ENCODE measurements around the gene PAX7.
"Not testable (repeated sequence)": the region's sequence is repeated elsewhere in the genome, so short reads cannot be mapped to it uniquely, and the experiment has no call there.

PAX7 gene

DNA sequence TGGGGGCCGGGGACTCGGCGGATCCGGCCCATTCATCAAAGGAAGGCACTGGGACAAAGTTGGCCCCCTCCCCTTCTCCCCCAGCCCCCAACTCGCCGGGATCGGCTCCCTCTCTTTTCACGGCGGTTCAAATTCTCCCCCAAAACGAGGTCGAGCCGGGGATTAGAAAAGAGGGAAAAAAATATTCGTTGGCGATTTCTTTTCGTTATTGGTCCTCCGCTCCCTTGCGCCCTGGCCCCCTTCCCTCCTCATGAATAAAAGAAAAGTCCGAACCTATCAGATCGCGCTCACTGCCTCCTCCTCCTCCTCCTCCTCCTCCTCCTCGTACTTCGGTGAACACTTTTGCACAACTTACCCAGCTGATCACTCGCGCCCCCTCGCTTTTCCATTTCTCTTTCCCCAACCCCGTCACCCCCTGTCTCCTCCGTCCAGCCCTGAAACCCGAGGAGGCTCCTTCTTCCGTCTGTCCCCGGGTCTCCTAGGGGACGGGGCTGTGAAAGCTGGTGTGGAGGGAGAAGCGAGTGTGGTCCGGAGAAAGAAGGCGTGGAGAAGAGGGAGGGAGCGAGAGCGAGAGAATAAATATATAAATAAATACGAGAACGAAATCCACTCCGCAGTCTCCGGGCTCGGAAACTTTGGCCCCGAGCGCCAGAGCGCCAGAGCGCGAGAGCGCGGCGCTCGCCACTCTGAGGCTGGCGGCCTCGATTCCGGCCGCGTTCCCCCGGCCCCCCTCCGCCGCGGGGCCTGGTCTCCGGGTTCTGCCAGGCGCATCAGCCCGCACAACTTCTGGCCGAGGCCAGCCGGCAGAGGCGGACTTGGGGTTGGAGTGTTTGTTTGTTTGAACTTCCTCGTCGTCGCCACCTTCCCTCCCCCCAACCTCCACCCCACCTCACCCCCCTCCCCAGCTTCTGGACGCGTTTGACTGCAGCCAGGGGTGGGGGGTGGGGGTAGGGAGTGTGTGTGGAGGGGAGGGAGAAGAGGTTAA is at the start of gene PAX7:
PAX7 (plus strand) TSS at position 336 of the 985 bp plus-strand sequence. CDS start 758 bp downstream, outside the sequence.
- DNase-seq: no peak

DNA sequence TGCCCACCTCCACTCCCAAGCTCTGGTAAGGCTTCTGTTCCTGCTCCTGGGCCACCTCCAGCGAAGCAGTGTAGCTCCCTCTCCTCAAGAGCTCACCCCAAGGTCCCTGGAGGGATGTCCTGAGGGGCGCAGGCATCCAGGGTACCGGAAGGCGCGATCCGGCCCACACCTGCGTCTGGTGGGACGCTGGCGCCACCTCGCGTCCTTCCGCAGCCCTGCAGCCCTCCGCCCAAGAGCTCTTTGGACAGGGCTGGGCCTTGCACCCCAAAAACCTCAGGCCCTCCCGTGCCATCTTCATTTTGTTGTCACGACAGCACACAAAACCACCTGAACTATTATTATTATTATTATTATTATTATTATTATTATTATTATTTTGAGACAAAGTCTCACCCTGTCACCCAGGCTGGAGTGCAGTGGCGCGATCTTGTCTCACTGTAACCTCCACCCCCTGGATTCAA is 49.2 kb upstream of the PAX7 start:
- DNase-seq: no peak

DNA sequence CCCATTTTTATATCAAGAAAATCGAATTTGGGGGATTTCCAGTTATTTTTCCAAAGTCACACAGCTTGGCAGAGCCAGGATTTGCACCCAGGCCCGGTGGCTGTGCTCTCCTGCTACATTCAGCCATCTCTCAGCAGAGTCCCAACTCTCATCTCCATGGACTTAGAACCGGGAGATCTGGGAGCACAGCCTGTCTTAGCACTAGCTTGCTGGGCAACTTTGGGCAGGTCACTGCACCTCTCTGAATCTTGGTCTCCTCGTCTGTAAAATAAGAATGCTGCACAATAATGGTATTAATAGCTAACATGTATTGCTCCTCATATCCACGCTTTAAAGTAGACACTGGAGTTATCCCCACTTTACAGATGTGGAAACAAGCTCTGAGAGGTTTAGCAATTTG is 47.8 kb upstream of the PAX7 start:
- DNase-seq: no peak

DNA sequence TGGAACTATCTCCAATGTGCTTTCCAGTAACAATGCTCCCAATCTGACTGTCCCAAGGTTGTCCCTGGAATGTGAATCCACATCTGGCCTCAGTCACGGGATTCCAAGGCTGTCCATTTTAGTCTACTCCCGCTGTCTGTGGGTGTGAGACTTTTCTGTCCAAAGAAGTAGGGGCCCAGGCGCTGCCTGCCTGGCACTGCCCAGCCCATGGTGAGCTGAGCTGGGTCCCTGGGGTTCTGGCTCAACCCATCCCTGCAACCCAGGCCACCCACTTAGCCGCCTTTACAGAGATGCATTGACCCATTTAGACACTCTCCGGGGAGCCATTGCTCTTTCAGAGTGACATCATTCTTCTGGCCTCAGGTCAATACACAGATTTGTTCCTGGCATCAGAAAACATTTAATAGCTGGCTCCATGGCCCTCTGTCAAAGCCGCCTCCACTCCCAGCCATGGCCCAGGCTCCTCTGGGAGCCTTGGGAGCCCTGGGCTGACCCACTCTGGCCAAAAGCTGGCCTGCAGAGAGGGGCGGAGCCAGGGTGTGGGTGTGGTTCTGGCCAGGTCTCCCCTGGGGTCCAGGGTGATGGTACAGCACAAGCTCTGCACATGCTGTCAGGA is 47.2 kb upstream of the PAX7 start:
- peak; percentile 71 for DNase-seq

DNA sequence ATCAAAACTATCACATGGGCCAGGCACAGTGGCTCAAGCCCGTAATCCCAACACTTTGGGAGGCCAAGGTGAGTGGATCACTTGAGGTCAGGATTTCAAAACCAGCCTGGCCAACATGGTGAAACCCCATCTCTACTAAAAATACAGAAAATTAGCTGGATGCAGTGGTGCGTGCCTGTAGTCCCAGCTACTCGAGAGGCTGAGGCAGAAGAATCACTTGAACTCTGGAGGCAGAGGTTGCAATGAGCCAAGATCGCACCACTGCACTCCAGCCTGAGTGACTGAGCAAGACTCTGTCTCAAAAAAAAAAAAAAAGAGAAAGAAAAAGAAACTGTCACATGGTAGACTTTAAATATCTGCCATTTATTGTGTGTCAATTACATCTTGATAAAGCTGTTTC is 44.6 kb upstream of the PAX7 start:
- DNase-seq: not testable (repeated sequence)

DNA sequence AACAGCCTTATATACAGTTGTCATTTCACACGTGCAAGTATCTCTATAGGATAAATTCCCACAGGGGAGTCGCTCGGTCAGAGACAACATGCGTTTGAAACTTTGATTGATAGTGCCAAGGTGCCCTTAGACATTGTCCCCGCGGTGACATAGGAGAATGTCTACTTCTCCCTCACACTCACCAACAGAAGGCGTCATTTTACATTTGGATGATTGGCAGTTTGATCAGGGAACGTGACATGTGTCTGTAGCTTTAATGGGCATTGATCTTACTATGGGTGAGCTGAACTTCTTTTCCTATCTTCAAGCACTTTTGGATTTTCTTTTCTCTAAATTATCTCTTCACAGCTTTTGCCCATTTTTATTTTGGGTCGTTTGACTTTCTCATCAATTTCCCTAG is 42.6 kb upstream of the PAX7 start:
- DNase-seq: no peak

DNA sequence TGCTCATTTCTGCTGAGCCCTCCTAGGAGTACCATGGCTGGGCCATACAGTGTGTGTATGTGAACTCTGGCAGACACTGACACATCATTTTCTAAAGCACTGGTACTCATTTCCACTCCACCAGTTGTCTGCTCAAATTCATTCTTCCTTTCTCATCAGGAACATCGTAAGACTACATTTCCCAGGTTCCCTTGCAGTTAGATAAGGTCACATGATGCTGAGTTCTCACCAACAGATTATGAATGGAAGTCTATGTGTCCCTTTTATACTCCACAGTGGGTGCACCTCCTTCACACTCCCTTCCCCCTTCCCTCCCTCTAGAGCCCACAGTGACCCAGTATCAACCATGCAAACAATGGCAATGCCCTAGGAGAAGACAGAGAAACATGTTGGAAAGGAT is 38.3 kb upstream of the PAX7 start:
- no peak for DNase-seq

DNA sequence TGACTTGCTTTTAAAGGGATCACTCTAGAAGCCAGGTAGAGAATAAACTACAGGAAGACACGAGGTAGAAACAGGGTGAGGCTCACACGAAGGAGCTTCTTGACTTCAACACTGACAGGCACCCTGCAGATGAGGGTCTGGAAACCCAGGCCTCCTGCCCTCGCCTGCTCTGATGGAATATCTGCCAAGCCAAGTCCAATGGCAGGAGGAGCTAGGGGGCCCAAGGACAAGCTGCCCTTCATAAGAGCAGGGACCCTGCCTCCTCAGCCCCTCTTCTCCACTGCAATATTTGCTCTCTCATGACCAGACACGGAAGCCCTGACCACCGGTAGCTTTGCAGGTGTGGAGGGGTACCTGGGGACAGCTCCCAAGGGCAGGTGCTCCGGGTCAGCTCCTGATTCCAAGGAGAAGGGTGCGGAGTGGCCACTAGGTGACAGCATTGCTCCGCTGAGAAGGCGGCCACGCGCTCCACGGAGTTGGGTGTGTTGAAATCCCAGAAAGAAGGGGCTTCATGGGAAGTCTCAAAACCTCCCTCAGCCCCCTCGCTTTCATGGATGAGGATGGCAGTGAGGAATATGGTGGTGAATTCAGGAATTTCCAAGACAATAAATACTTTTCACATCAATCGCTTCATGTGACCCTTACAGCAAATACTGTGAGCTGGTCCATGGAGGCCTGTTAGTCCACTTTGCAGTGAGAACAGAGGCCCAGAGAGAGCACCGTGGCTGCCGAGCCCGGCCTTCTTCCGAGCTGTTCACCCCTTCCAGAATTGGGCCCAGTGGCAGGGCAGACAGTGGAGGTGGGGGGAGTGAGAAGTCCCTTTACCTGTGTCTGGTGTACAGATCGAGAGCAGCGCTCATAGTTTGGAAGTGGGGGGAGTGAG is 33.2 kb upstream of the PAX7 start:
- DNase-seq: no peak

DNA sequence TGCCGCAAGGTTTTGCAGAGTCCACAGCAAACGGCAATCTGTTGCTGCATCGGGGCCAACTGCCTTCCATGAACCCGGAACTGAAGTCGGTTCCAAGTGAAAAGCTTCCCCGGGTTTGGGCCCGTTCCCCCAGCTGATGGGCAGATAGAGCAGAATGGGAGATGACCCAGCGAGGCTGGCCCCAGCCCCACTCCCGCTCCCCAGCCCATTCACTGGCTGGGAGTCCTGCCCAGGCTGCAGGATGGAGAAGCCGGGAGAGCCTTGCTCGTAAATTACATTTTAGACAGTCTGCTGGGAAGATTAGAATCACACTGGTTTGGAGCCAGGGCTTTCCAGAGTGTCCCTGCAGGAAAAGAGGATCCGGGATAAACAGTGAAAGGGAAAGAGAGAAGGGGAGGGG is 31.6 kb upstream of the PAX7 start:
- DNase-seq: no peak

DNA sequence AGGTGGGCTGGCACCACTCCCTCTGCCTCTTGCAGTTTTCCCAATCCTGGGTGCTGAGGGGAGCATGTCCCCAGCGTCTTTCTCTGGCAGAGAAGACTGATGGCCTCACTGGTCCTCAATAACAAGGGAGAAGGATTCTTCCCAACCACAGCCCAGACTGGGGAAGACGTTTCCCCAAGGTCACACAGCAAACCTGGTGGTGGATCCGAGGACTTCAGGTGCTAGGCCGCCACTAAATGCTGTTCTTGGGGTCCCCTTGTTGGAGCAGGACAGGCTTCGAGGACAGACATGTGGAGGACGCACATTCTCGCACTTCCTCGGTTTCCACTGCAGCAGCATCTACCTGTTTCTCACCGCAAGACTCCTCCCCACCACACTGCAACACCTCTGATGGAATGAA is 30.9 kb upstream of the PAX7 start:
- no peak for DNase-seq

DNA sequence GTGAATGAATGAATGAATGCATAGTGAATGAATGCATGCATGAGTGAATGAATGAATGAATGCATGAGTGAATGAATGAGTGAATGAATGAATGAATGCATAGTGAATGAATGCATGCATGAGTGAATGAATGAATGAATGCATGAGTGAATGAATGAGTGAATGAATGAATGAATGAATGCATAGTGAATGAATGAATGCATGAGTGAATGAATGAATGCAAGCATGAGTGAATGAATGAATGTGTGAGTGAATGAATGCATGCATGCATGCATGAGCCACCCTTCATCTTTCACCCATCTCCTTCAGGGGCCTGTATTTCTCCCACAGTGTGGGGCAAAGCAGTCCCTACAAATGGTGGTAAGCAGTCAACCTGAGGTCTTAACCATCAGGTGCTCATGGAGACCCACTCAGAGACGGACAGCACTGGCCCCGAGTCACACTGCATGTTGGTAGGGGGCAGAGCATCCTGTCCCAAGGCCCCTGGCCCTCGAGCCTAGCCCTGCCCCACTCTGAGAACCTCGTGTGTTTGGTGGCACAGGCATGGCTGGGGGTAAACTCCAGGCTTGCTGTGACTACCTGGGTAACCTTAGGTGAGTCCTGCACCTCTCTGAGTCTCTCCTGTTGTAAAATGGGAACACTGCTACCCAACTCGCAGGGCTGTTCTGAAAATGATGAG is 28.0 kb upstream of the PAX7 start:
- DNase-seq: no peak

DNA sequence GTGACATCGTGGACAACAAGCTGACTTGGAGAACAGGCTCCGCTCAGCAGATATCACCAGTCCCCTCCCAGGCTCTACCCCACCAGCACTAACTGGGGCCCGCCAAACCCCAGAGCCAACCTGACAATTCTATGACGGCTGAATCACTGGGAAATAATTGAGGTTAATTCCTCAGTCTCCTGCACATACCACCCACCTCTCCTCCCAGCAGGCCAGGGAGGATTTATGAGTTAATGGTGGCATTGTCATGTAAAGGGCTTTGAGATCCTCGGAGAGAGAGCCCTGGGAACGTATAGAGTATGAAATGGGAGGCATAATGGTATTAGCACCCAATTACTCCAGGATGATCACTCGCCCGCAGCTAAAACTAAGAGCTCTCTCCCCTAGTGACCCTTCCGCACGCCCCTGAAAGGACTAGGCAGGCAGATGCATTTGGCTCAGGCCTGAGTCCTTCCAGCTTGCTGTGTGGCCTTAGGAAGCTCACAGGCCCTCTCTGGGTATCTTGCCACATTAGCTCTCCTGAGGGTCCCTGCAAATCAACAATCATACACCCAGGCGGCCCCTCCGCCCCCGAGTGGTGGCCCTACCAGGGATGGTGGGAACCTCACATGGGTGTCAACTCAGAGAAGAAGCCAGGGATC is 27.3 kb upstream of the PAX7 start:
- no peak for DNase-seq

DNA sequence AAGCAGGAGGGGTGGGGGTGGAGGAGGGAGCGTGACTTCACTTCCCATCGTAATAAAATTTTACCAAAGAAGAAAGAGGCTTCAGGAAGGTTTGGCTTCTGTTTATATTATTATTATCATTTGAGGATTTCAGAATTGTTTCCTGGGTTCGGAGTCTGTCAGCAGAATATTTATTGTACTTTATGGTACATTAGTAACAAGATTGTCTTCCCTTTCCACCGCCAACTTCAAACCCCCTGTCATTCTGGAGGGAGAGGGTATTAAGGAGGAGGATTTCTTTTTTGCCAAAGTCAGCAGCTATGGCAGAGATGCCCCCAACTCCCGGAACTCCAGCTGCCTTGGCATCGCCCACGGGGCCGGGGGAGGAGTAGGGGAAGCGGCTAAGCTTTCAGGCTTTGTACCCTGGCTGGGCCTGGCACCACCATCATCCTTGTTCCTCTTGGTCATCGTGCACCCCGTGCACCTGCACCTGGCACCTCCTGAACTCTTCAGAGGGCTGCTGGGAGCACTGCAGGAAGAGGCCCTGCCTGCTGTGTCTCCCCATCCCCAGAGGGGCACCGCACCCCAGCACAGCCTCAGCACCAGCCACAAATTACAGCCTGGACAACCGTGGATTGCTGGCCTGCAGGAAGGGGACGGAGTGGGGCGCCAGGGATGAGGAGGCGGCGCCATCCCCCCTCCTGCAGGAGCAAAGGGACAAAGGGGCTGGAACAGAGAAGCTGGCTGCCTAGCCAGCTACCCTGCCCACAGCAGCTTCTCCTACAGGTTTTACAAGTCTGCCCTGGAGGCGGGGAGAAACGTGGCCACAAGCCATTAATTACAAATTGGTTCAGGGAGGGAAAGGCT is 24.0 kb upstream of the PAX7 start:
- DNase-seq: no peak

DNA sequence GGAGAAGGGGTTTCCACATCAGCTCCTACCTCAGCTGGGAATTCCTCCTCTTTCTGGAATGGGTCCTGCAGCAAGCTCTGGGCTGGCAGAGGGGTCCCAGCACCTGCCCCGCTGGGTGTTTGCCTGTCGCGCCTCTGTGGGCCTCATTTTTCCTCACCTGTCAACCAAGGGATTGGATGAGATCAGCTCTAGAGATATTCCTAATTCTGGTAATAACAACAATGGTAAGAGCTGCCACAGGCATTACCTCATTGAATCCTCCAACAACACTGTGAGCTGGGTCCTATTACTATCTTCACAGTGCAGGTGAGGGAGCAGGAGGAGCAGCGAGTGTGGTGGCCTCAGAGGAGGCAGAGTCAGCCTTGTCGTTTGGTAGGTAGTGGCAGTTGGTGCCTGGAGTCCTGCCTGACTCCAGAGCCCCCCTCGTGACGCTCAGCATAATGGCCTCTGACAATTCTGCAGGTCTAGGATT is 23.3 kb upstream of the PAX7 start:
- DNase-seq: no peak

DNA sequence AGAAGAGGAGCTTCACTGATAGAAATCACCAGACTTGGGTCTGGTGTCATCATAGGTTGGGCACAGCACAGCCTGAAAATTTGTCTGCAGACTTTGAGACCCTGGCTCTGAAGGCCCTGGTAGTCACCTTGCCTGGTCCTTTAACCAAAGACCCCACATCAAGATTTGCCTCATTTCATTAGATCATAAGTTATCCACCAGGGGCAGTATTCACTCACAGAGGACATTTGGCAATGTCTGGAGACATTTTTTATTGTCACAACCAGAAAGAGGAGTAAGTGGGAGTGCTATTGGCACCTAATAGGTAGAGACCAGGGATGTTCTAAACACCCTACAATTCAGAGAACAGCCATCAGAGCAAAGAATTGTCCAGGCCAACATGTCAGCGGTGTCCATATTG is 22.1 kb upstream of the PAX7 start:
- no peak for DNase-seq

DNA sequence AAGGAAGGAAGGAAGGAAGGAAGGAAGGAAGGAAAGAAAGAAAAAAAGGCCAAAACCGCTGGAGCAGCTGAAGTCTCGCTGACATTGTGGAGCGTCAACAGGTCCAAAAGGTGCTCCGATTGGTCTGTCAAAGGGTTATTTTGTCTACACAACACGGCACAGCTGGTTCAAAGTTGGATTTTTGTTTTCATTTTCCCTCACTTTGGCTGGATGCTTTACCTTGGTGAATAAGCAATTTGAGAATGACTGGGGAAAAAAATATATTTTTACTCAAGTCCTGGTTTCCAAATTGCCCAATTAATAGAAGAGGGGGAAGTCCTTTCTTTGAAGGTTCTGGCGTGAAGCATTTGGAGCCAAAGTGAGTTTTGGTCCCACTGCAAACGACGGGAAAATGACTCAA is 19.3 kb upstream of the PAX7 start:
- no peak for DNase-seq

DNA sequence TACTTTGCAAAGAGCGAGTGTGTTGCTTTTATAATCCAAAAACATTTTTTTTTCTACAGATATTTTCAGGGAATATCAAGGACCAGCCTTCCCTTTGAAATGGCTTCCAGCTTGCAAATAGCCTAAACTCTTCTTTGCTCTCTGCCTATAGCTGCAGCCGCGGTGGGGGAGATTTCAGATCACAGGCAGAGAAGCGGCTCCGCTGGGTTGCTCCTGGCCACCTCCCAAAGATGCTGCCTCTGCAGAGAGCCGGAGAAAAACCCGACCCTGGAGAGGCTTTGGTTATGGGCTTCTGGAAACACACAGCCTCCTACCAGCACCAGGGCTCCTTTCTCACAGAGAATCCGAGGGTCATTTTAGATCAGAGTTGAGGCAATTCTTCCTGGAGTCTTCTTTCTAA is 18.6 kb upstream of the PAX7 start:
- no peak for DNase-seq

DNA sequence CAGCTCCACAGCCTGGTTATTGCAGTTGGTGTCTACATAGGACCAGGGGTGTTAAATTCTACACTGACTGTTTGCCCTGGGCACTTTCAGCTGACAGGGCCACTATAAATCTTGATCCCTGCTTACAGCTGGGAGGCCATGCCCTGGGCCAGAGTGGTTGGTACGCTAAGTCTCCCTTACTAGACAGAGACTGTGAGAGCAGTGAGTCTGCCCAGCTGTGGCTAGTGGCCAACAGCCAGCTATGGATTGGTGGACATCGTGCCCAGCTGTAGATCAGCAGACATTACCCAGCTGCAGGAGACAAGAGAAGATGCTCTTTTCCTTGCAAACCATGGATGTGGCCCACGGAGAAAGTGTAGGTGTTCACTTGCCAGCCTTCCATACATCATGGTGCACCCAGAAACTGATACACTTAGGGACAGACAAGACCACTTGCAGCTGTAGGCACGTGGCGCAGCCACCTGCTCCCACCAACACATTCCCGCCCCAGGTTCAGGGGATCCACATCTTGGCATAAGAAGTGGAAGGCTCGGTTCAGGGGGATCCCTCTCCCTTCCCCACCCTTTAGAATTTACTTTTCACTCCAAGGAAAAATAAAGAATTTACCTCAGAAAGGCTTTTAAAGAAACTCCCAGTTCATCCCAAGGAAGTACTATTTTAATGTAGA is 16.4 kb upstream of the PAX7 start:
- DNase-seq: no peak

DNA sequence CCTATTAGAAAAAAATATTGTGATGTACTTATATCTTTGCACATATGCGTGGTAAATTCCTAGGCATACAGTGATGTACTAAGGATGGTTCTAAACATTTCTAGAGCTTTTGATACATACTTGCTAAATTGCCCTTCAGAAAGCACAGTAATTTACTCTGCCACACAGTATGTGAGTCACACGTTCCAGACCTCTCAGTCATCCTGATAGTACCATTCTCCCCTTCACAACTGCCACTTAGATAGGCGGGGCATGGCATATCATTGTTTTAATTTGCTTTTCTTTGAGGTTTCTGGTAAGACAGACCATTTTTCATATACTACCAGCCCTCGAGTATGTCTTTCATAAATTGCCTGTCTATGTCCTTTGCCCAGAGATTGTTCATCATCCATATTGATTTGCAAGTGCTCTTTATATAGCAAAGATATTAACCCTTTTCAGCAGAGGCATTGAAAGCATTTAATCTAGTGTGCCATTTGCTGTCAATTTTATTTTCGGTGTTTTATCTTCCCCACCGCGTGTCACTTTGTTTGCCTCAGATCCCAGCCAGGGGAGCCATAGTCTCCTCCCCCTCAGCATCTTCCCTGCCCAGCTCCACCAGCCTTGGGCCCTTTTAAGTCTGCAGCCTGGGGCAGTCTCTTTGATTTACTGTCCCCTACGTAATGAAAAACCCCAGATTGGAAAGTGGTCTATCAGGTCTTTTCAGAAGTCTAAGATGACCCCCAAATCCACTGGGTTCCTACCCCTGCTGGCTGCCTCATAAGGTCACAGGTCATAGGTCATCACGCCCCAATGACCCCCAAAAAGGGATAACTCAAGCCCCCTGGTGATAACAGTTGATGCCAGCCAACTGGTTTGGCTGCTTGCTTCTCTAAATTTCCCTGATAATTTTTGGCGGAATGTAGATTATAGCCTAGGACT is 11.8 kb upstream of the PAX7 start:
- no peak for DNase-seq

All from NCI-H446 treated with DMSO at 0.1 percent for 48 hours (cell line).